GM18870 (cell line): ENCODE measurements around the gene GPR162.

Experiments
- ATAC-seq: cut with Tn5 transposase; IDR thresholded peaks from one replicate; pipeline ENCODE4 v1.9.1; 2021; ENCODE audit warnings: moderate library complexity; ENCODE audit not compliant: unreplicated experiment

GPR162 gene, protein sequence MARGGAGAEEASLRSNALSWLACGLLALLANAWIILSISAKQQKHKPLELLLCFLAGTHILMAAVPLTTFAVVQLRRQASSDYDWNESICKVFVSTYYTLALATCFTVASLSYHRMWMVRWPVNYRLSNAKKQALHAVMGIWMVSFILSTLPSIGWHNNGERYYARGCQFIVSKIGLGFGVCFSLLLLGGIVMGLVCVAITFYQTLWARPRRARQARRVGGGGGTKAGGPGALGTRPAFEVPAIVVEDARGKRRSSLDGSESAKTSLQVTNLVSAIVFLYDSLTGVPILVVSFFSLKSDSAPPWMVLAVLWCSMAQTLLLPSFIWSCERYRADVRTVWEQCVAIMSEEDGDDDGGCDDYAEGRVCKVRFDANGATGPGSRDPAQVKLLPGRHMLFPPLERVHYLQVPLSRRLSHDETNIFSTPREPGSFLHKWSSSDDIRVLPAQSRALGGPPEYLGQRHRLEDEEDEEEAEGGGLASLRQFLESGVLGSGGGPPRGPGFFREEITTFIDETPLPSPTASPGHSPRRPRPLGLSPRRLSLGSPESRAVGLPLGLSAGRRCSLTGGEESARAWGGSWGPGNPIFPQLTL

GRCh38 chr12:6821591-6822425 is at the start of gene GPR162:
Gene GPR162 (plus strand): TSS chr12:6821821. CDS start chr12:6823899, 2,078 bp downstream.
- no peak for ATAC-seq

GRCh38 chr12:6772331-6772695 is 49.3 kb upstream of the GPR162 start, which contains the start of gene LAG3:
Gene LAG3 (plus strand): TSS chr12:6772520. CDS start chr12:6772853, 333 bp downstream.
- ATAC-seq: no peak

DNA sequence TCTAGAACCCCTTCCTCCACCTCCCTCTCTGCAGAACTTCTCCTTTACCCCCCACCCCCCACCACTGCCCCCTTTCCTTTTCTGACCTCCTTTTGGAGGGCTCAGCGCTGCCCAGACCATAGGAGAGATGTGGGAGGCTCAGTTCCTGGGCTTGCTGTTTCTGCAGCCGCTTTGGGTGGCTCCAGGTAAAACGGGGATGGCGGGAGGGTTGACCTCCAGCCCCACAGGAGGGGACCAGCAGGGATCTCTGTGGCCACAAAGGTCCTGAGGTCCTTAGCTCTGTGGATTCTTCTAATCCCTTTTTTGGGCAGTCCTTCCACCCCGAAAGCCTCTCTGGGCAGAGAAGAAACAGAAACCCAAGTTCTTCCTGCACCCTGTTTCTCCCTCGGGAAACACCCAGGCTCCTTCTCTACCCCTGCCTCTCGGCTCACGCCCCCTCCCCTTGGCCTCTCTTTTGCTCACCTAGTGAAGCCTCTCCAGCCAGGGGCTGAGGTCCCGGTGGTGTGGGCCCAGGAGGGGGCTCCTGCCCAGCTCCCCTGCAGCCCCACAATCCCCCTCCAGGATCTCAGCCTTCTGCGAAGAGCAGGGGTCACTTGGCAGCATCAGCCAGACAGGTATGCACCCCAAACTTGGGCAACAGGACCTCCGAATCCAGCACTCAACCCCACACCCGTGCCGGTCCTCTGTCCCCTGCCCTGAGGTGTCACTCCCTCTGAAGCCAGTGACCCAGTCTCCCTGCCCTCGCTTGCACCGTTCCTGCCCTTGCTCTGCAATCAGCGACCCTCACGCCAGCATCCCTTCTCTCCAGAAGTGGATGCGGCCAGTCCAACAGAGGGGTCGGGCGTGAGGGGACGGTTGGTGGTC is 48.7 kb upstream of the GPR162 start:
- ATAC-seq: no peak

GRCh38 chr12:6773590-6774351 is 47.9 kb upstream of the GPR162 start:
- ATAC-seq: no peak

GRCh38 chr12:6774499-6775062 is 47.0 kb upstream of the GPR162 start:
- ATAC-seq: no peak

DNA sequence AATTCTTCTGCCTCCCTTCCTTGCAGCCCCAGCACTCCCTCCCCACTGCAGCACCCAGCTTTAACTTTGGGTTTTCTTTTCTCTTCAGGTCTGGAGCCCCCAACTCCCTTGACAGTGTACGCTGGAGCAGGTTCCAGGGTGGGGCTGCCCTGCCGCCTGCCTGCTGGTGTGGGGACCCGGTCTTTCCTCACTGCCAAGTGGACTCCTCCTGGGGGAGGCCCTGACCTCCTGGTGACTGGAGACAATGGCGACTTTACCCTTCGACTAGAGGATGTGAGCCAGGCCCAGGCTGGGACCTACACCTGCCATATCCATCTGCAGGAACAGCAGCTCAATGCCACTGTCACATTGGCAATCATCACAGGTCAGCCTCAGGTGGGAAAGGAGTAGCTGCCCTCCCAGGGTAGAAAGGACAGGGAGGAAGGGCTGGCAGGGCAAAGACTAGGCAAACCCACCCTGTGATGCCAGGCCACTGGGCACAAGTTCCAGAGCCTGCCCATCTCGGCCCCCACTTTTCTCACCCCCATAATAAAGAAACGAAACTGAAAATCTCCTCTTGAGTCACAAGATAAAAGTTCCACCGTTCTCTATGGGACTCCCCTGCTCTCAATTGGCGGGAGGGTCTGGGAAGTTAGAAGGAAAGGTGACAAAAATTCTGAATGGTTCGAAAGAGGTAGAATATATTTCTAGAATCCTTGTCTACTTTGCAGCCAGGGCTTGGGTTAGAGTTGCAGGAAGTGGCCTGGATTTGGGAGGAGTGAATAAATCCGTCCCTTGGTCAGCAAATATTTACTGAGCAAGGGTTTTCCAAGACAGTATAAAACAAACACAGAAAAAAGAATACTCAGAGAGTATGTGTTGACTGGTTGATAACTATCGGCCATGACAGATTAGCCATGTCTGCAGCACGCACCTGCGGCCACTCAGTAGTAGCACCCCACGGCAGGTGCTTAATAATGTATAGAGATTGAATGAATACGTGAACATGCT is 46.1 kb upstream of the GPR162 start:
- ATAC-seq: no peak

DNA sequence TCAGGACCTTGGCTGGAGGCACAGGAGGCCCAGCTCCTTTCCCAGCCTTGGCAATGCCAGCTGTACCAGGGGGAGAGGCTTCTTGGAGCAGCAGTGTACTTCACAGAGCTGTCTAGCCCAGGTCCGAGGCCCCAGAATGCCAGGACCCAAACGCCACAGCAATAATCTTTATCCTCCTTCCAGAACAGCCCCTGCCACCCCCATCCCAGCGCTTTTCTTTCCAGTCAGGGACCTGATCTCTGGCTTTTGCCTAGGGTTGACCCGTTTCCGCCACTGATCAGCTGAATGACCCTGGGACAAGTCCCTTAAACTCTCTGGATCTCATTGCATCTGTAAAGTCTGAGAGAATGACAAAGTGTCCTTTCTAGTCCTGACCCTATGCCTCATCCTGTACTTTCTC is 44.2 kb upstream of the GPR162 start:
- ATAC-seq: no peak

DNA sequence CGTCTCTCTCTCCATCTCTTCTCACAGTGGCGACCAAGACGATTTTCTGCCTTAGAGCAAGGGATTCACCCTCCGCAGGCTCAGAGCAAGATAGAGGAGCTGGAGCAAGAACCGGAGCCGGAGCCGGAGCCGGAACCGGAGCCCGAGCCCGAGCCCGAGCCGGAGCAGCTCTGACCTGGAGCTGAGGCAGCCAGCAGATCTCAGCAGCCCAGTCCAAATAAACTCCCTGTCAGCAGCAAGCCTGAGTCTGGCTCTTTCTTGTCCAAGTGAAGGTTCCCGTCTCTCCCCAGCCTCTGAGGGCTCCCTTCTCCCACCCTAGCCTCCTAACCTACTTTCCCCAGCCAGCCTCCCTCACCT is 43.4 kb upstream of the GPR162 start:
- no peak for ATAC-seq

DNA sequence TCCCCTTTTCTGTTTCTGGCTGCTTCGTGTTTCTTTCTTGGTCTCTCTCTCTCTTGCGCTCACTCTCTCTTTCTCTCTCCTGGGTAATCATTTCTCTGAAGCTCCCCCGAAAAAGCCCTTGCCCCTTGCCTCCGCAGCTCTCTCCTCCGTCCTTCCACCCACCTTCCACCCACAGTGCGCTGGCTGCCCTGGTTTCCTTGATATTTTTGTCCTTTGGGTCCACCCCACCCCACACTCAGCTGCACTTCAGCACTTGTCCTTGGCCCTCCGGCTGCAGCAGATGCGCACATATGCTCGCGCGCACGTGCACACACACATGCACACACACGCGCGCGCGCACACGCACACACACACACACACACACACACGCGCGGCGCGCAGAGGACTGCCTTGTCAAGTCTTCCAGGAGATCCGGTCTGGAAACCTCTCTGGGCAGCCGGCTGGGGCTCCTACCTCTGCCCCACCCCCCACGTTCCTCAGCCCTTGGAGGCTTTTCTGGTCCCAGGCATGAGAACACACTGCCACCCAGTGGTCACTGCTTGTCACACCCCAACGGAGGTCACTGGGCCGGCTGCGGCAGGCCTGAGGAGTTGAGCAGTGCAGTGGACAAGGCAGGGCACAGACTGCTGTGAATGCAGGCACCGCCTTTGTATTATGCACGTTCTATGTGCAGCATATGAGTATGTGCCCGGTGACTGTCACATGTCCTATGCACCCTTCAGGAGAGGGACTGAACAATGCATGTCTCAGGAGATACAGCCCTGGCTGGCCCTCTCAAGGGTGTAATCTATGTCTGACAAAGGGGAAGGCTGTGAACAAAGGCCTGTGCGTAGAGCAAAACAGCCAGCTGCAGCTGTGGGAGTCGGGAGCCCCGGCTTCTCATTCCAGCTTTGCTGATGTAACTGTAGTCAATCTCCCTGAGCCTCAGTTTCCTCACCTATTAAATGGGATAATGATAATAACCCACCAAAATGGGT is 42.8 kb upstream of the GPR162 start:
- peak; percentile 71 for ATAC-seq

DNA sequence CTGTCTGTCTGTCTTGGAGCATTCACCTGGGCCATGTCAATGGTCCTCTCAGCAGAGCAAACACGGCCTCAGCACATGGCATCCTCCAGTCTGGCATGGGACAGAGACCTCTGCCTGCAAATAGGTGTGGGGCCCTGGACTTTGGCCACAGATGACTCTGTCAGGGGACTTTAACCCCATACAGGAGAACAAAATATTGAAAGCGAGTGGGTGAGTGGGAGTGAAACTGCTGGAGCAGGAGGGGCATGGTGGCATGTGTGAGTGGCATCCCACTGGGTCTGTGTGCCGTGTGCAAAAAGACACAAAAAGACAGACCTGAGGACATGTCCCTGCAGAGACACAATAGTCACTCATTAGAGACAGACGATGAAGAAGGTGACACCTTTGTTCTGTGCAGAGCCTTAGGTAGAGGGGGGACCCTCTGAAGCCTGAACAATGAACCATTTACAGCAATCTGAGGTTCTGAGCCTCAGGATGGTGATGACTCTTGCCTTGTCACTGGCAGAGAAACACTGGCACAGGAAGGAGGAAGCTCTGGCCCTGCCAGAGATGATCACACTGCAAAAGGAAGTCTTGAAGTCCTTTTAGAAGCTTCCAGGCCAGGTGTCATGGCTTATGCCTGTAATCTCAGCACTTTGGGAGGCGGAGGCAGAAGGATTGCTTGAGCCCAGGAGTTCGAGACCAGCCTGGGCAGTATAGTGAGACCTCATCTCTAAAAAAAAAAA is 41.8 kb upstream of the GPR162 start:
- no peak for ATAC-seq

DNA sequence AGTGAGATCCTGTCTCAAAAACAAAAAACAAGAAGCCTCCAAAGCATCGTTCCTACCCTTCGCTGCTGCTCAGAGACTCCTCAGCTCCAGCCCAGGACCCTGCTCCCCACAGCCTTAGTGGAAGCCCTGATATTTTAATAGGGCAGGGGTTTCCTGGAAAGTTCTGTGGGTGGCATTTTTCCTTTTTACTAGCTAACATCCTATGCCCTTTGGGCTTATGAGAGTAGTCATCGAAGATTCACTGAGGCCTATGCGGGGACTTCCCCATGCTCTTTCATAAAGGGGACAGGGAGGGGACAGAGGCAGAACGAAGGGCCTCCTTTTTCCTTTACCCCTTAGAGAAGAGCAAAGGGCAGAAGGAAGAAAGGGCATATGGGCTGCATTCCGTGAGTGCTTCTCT is 41.0 kb upstream of the GPR162 start:
- no peak for ATAC-seq

DNA sequence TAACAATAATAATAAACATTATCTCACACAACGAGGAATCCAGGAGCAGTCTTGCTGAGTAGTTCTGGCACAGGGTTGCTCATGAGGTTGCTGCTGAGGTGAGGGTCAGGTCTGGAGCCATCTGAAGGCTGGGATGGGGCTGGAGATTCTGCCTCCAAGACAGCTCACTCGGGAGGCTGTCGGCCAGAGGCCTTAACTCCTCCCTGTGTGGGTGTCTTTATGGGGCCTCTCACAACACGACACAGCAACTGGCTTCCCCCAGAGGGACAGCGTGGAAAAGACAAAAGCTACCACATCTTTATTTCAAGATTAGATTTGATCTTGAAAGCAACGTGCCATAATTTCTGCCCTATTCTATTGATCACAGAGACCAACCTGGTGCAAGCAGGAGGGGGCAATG is 39.5 kb upstream of the GPR162 start:
- ATAC-seq: no peak

- no peak for ATAC-seq
Measured at GRCh38 chr12:6782850-6783566, 38.6 kb upstream of the GPR162 start.

DNA sequence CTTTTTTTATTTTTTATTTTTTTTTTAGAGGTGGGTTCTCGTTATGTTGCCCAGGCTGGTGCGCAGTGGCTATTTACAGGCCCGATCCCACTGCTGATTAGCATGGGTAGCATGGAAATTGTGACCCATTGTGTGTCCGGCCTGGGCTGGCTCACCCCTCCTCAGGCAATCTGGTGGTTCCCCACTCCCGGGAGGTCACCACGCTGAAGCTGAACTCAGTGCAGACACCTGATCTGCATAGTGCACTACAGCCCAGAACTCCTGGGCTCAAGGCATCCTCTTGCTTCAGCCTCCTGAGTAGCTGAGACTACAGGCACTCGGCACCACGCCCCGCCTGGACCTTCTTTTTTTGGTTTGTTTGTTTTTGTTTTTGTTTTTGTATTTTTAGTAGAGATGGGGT is 37.8 kb upstream of the GPR162 start:
- ATAC-seq: no peak

- no peak for ATAC-seq
Measured at GRCh38 chr12:6784296-6784695, 37.3 kb upstream of the GPR162 start.

GRCh38 chr12:6784761-6785160 is 36.9 kb upstream of the GPR162 start:
- ATAC-seq: no peak
